GM12865 (cell line): ENCODE results near the gene MRPL44.

Experiments used
- DNase-seq: peaks from one replicate; pipeline ENCODE4 v3.0.0; 2010; ENCODE audit warnings: low read depth
- H3K4me3 ChIP-seq: 2 replicates; pipeline ENCODE4 v1.5.1; 2011; ENCODE audit warnings: mild to moderate bottlenecking, low read depth, low read length, control low read depth
- CTCF ChIP-seq: IDR thresholded peaks from 2 replicates; pipeline ENCODE4 v1.5.1; 2011; ENCODE audit warnings: low read length, control low read depth, low read depth, inconsistent platforms; ENCODE audit not compliant: insufficient read depth; ENCODE audit errors: missing control alignments

MRPL44 gene

GRCh38 chr2:223918671-223919134 lies 38.6 kb upstream of the MRPL44 start:
- TF ChIP-seq CTCF = no peak
- no peak for DNase-seq
- H3K4me3 ChIP-seq = no peak overlapping the region

- H3K4me3 ChIP-seq = no peak overlapping the region
- DNase-seq = no peak
- TF ChIP-seq CTCF = no peak
Observed at GRCh38 chr2:223920109-223920508, 37.2 kb upstream of the MRPL44 start.

- no peak overlapping the region for H3K4me3 ChIP-seq
- no peak for TF ChIP-seq CTCF
- no peak for DNase-seq
Observed at GRCh38 chr2:223921204-223921603, 36.1 kb upstream of the MRPL44 start.

- no peak for TF ChIP-seq CTCF
- no peak overlapping the region for H3K4me3 ChIP-seq
- DNase-seq = no peak
Observed at GRCh38 chr2:223922308-223922707, 35.0 kb upstream of the MRPL44 start.

GRCh38 chr2:223923976-223924375 lies 33.3 kb upstream of the MRPL44 start:
- DNase-seq = no peak
- TF ChIP-seq CTCF = no peak
- no peak overlapping the region for H3K4me3 ChIP-seq

- H3K4me3 ChIP-seq = no peak overlapping the region
- TF ChIP-seq CTCF = no peak
- DNase-seq = no peak
Observed at GRCh38 chr2:223925106-223925505, 32.2 kb upstream of the MRPL44 start.
